Sigmoid colon (tissue), 7 donors: Measurements from ENCODE around the gene NRG3. TPM values are rescaled to one million over a fixed set of nuclear protein-coding genes. Genes with fewer than 3 reads are reported as not detected.

ENCODE experiments used
- DNase-seq: peaks from one replicate; pipeline ENCODE4 v3.0.0-alpha.2; 2019
- H3K27ac ChIP-seq, 4 donors: fragments of 200-600 bp; sonication (generic); one replicate each; pipeline ENCODE4 v1.5.1; 2016 to 2019; ENCODE audit warnings: mild to moderate bottlenecking in 1 of 4
- H3K27me3 ChIP-seq, 3 donors: fragments of 200-600 bp; sonication (generic); one replicate each; pipeline ENCODE4 v1.5.1; 2019; ENCODE audit warnings: mild to moderate bottlenecking in 1 of 3
- H3K36me3 ChIP-seq, 4 donors: fragments of 200-600 bp; sonication (generic); one replicate each; pipeline ENCODE4 v1.5.1; 2016 to 2019
- H3K4me1 ChIP-seq, 4 donors: fragments of 200-600 bp; sonication (generic); one replicate each; pipeline ENCODE4 v1.5.1; 2017 to 2019
- H3K4me3 ChIP-seq, 4 donors: fragments of 200-600 bp; sonication (generic); one replicate each; pipeline ENCODE4 v1.5.1; 2017 to 2019; ENCODE audit warnings: mild to moderate bottlenecking in 2 of 4, moderate library complexity in 1 of 4
- H3K9me3 ChIP-seq, 4 donors: fragments of 200-600 bp in 3 of 4; sonication (generic) in 3 of 4; one replicate each; pipeline versions ENCODE4 v1.5.1 to v1.6.1; 2013 to 2019
- EP300 ChIP-seq, 4 donors: sonication (generic); formaldehyde crosslinking; IDR thresholded peaks; one replicate each; pipeline ENCODE4 v1.6.1; 2017; ENCODE audit warnings: antibody characterized with exemption in 4 of 4
- POLR2A ChIP-seq, 2 donors: fragments of 450-650 bp; IDR thresholded peaks; one replicate each; pipeline ENCODE4 v1.6.1; 2016; ENCODE audit warnings: antibody characterized with exemption in 2 of 2, mild to moderate bottlenecking in 2 of 2, moderate library complexity in 2 of 2
- POLR2AphosphoS5 ChIP-seq, 4 donors: sonication (generic); formaldehyde crosslinking; IDR thresholded peaks; one replicate each; pipeline ENCODE4 v1.6.1; 2017; ENCODE audit warnings: antibody characterized with exemption in 4 of 4
- WGBS, 2 donors: extraction: QIAGEN DNeasy Blood & Tissue Kit; methylation state at CpG; one replicate each; pipeline ENCODE4 v1.1.7; 2013; 5-methylcytosine and 5-hydroxymethylcytosine counted together
- intact Hi-C: fragments of 100-400 bp; cut with DNase I; formaldehyde crosslinking; loops from one replicate; pipeline ENCODE4 v1.15.1; 2023
- polyA plus RNA-seq, 3 donors: library from polyadenylated mRNA; stranded (reverse); fragments of 200-250 nt; gene quantifications; one replicate each; pipeline ENCODE4 v1.2.3, GENCODE V29; 2013
- total RNA-seq, 4 donors: library from RNA; depleted of rRNA; stranded (reverse); fragments of >200 nt; gene quantifications; one replicate each; pipeline ENCODE4 v1.1.0, GENCODE V29; 2016
- TF ChIP-seq, protein P1 (sequence below), 4 experiments: fragments of 450-650 bp in 3 of 4; fragments of 200-600 bp in 1 of 4; IDR thresholded peaks; one replicate each; pipeline ENCODE4 v1.5.1; 2016 to 2019; ENCODE audit warnings: antibody characterized with exemption in 4 of 4, mild to moderate bottlenecking in 3 of 4, moderate library complexity in 2 of 4
- donor health status: healthy with polysubstance abuse.
- donor health status: Bipolar disorder and iron deficiency.
- donor health status: healthy.

The NRG3 gene
- total and polyA plus RNA-seq, 7 donors, result 0.17 to 2.2 (median 0.82) TPM; not detected in 2

DNA sequence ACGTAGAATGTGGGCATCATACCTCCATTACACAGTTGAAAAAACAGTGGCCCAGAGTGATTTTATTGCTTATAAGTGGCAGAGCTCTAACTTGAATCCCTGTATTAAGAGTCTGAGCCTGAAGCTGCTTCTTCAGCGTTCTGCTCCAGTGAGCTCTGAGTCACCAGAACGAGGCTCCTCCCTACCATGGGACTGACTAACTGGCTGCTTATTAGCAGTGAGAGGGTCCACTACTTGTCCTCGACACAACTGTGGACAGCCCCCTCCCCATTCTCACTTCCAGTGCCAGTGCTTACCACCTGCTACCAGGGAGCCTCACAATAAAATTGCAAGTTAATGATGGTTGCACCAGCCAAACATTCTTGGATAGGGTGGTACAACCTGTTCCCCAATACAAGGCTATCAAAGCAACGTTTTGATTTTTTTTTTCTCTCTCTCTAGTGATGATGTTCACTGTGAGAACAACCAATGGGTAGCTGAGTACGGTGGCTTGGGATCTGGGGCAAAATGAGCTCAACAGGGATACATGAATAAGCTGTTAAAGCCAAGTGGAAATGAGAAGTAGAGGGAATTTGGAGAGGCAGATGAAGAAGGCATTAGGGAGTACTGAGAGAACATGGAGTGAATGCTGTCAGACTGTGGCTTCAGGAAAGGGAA is 2.7 kb upstream of the NRG3 start:
- H3K4me3 ChIP-seq, result no peak overlapping the region
- no peak overlapping the region for H3K27ac ChIP-seq
- intact Hi-C loops, result no loop called here
- 43 to 60% methylated on average over 6 of the region's 6 CpGs for WGBS, 2 donors
- no peaks in the 10 kb centered on the region for H3K36me3 ChIP-seq
- no peaks in the 10 kb centered on the region for H3K9me3 ChIP-seq
- peaks cover 22 to 59% (median 32%) of the 10 kb centered on the region in 3 donors for H3K27me3 ChIP-seq
- no peak for DNase-seq
- TF ChIP-seq EP300 (IDR thresholded peaks at IDR 0.05) (no peak), POLR2A (IDR thresholded peaks at IDR 0.05) (no peak), POLR2AphosphoS5 (IDR thresholded peaks at IDR 0.05) (no peak)
- TF ChIP-seq, protein P1, sequence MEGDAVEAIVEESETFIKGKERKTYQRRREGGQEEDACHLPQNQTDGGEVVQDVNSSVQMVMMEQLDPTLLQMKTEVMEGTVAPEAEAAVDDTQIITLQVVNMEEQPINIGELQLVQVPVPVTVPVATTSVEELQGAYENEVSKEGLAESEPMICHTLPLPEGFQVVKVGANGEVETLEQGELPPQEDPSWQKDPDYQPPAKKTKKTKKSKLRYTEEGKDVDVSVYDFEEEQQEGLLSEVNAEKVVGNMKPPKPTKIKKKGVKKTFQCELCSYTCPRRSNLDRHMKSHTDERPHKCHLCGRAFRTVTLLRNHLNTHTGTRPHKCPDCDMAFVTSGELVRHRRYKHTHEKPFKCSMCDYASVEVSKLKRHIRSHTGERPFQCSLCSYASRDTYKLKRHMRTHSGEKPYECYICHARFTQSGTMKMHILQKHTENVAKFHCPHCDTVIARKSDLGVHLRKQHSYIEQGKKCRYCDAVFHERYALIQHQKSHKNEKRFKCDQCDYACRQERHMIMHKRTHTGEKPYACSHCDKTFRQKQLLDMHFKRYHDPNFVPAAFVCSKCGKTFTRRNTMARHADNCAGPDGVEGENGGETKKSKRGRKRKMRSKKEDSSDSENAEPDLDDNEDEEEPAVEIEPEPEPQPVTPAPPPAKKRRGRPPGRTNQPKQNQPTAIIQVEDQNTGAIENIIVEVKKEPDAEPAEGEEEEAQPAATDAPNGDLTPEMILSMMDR (IDR thresholded peaks at IDR 0.05), result no peak
- peaks cover 0 to 22% (median 21%) of the 10 kb centered on the region in 4 donors for H3K4me1 ChIP-seq

DNA sequence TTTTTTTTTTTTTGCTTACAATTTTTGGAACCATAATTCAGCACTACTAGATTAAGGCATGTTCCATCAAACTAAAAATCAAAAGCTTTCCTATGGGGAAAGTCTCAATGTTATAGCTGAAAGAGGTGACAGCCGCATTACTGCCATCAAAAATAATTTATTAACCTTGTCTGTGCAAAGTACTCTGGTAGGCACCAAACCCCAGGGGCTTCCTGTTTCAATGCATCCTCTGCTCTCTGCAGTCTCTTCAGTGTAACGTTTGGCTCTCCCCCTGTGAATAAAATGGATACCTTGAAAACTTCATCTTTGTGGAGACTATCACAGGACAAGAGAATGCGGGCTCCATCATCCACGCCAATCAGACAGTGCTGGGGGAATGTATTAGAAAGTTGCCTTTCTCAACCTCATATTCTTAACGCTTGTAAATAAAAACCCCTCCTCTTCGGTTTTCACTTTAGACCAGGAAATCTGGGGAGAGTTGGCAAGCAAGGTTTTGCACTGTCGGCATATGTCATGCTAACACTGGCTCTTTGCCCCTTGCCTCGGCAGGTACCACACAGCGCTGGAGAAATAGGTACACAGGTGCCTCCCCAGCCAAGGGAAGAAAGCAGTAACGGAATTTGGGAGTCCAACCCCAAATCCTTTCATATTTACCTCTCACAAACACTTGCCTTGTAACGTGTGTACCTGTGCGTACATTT is 1.6 kb upstream of the NRG3 start:
- Histone ChIP-seq H3K27me3 (peaks cover 22 to 69% (median 39%) of the 10 kb centered on the region in 3 donors), H3K9me3 (no peaks in the 10 kb centered on the region), H3K36me3 (no peaks in the 10 kb centered on the region), H3K4me3 (peak overlapping the region in 1 of 4 donors; percentile 49), H3K4me1 (peaks cover 0 to 22% (median 21%) of the 10 kb centered on the region in 4 donors), H3K27ac (no peak overlapping the region)
- WGBS, 2 donors, result 23 to 28% methylated on average over 12 of the region's 12 CpGs
- TF ChIP-seq POLR2A (IDR thresholded peaks at IDR 0.05), result no peak
- intact Hi-C loops, result no loop called here
- no peak for DNase-seq

DNA sequence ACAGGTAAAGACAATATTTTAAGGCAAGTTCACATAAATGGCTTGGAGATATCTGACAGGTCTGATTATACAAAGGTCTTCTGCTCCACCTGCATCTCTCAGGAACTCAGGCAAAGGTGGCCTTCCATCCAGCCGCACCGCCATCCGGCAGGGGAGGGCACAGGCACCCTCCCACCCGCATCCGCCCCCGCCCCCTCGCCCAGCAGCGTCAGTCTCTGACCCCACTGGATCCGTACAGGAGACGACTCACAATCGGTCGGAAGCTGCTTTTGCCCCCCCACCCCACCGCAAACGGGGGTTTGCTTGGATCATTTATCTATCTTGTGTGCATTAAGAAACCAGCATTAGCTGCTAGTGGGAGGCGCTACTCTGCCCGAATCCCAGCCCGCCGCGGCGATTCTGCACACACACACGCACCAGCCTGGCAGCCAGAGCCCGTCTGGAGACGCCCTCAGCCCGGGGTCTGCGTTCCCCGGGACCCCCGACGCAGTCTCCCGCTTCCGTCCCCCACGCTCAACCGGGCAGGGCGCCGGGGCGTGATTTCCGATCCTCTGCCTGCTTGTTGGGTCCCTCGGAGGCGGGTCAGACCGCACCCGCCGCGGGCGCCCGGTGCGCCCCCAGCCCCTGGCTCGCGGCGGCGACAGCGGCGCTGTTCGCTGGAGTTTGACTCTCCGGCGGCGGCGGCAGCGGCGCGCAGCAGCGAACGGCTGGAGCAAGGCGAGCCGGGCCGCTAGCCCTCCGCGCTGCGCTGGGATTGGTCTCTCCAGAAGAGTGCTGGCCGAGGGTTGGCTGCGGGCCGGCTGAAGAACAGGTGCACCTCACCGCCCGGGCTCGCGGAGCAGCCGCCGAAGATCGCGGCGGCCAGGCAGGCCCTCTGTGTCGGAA is 820 bp upstream of the NRG3 start:
- TF ChIP-seq EP300 (IDR thresholded peaks at IDR 0.05), result no peak
- TF ChIP-seq POLR2A (IDR thresholded peaks at IDR 0.05), result no peak
- TF ChIP-seq, protein P1 (IDR thresholded peaks at IDR 0.05), result no peak
- TF ChIP-seq POLR2AphosphoS5 (IDR thresholded peaks at IDR 0.05), result no peak
- intact Hi-C loops, result no loop called here
- peak; percentile 68 for DNase-seq
- H3K9me3 ChIP-seq, result no peaks in the 10 kb centered on the region
- no peak overlapping the region for H3K27ac ChIP-seq
- peaks cover 0 to 22% (median 21%) of the 10 kb centered on the region in 4 donors for H3K4me1 ChIP-seq
- WGBS, 2 donors, result 1 to 5% methylated on average over 80 of the region's 80 CpGs
- peak overlapping the region in 3 of 4 donors; percentile 31 to 49 (median 46) for H3K4me3 ChIP-seq
- H3K36me3 ChIP-seq, result no peaks in the 10 kb centered on the region
- H3K27me3 ChIP-seq, result peaks cover 22 to 77% (median 39%) of the 10 kb centered on the region in 3 donors

DNA sequence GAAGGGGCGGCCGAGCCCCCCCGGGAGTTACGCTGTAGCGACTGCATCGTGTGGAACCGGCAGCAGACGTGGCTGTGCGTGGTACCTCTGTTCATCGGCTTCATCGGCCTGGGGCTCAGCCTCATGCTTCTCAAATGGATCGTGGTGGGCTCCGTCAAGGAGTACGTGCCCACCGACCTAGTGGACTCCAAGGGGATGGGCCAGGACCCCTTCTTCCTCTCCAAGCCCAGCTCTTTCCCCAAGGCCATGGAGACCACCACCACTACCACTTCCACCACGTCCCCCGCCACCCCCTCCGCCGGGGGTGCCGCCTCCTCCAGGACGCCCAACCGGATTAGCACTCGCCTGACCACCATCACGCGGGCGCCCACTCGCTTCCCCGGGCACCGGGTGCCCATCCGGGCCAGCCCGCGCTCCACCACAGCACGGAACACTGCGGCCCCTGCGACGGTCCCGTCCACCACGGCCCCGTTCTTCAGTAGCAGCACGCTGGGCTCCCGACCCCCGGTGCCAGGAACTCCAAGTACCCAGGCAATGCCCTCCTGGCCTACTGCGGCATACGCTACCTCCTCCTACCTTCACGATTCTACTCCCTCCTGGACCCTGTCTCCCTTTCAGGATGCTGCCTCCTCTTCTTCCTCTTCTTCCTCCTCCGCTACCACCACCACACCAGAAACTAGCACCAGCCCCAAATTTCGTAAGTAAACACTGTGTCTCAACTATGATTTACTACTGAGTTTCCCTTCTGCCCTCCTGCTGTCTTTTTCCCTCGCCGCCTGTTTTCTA is 666 bp downstream of the NRG3 start:
- Histone ChIP-seq H3K4me3 (peak overlapping the region in 3 of 4 donors; percentile 31 to 49 (median 46)), H3K27me3 (peaks cover 22 to 80% (median 39%) of the 10 kb centered on the region in 3 donors), H3K9me3 (no peaks in the 10 kb centered on the region), H3K27ac (no peak overlapping the region), H3K4me1 (peaks cover 0 to 22% (median 21%) of the 10 kb centered on the region in 4 donors), H3K36me3 (no peaks in the 10 kb centered on the region)
- no peak for DNase-seq
- WGBS, 2 donors, result 4 to 22% methylated on average over 49 of the region's 49 CpGs
- TF ChIP-seq POLR2AphosphoS5 (IDR thresholded peaks at IDR 0.05), result no peak
- TF ChIP-seq POLR2A (IDR thresholded peaks at IDR 0.05), result no peak
- TF ChIP-seq, protein P1 (IDR thresholded peaks at IDR 0.05), result no peak
- TF ChIP-seq EP300 (IDR thresholded peaks at IDR 0.05), result no peak
- intact Hi-C loops, result no loop called here
